ENCODE results near the gene FAM50B.

Gene FAM50B

DNA sequence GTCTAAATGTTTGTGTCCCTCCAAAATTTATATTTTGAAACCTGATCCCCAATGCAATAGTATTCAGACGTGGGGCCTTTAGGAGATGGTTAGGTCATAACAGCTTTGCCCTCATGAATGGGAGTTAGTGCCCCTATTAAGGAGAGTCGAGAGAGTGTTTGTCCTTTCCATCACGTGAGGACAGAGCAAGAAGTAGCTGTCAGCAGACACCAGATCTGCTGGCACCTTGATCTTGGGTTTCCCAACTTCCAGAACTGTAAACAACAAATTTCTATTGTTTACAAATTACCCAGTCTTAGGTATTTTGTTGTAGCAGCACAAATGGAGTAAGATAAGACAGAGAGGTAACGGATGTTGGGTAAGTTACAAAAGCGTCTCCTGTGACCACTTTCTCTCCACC, 46.6 kb downstream of the FAM50B start:
- no peaks in the 10 kb centered on the region for H3K36me3 ChIP-seq (ENCODE audit: insufficient read depth, low read length)
- no peaks in the 10 kb centered on the region for H3K4me1 ChIP-seq (ENCODE audit: control insufficient read depth, insufficient read depth, low read length, unreplicated experiment)
- H3K27ac ChIP-seq (ENCODE audit: low read depth, low read length) = no peak overlapping the region
- no peak overlapping the region for H3K4me3 ChIP-seq (ENCODE audit: low read depth, low read length)
- no peak overlapping the region for H2AFZ ChIP-seq (ENCODE audit: low read length, unreplicated experiment)
- no peaks in the 10 kb centered on the region for H3K27me3 ChIP-seq (ENCODE audit: insufficient read depth, low read length)
- no peaks in the 10 kb centered on the region for H3K79me2 ChIP-seq (ENCODE audit: control insufficient read depth, insufficient read depth, low read length, unreplicated experiment)

DNA sequence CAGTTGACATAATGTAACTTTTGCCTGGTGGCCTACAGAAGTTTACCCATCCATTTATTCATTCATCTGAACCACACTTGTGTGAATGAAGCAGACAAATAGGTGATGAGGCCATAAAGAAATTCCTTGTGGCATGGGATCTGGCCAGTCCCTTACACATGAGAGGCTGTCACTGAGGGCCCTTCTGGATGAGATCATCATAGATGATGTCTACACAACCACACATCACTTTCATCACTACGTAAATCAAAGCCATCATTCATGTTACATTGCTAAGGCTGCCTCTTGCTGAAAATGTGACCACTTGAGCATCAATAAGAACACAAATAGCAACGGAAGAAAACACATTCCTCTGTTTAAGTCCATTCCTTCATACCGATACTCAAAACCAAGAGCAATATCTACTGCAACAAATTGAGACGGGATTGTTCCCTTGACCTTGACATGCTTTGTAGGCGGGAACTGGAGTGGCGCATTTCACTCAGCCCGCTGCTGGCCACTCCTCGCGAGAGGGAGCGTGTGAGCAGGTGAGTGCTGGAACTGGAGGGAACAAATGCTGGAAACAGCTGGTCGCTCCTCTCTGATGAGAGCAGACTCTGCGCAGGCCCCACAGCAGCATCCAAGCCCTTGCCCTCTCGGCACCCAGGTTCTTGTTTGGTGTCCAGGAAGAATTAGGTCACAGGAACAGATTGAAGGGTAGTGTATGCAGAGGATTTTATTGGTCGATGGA, 49.3 kb downstream of the FAM50B start:
- Histone ChIP-seq H3K79me2 (ENCODE audit: control insufficient read depth, insufficient read depth, low read length, unreplicated experiment) (no peaks in the 10 kb centered on the region), H3K36me3 (ENCODE audit: insufficient read depth, low read length) (no peaks in the 10 kb centered on the region), H3K4me1 (ENCODE audit: control insufficient read depth, insufficient read depth, low read length, unreplicated experiment) (no peaks in the 10 kb centered on the region), H2AFZ (ENCODE audit: low read length, unreplicated experiment) (no peak overlapping the region), H3K27ac (ENCODE audit: low read depth, low read length) (no peak overlapping the region), H3K4me3 (ENCODE audit: low read depth, low read length) (no peak overlapping the region), H3K27me3 (ENCODE audit: insufficient read depth, low read length) (no peaks in the 10 kb centered on the region)

DNA sequence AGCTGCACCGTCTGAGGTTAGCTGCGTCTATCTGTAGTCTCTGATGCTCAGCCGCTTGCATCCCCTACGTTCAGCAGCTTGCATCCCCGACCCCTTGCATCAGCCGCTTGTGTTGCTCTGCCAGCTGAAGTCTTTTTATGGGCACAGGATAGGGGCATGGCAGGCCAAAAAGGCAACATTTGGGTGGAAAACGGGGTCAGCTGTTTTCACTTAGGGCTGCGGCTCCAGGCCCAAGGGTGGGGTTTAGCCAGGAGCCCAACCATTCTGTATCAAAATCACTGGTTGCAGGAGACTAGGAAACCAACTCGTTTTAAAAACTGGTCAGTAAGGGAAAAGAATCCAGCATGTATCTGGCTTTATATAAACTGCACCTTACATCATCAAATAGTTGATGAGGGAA, 49.9 kb downstream of the FAM50B start:
- Histone ChIP-seq H2AFZ (ENCODE audit: low read length, unreplicated experiment) (no peak overlapping the region), H3K4me1 (ENCODE audit: control insufficient read depth, insufficient read depth, low read length, unreplicated experiment) (no peaks in the 10 kb centered on the region), H3K27ac (ENCODE audit: low read depth, low read length) (no peak overlapping the region), H3K27me3 (ENCODE audit: insufficient read depth, low read length) (no peaks in the 10 kb centered on the region), H3K79me2 (ENCODE audit: control insufficient read depth, insufficient read depth, low read length, unreplicated experiment) (no peaks in the 10 kb centered on the region), H3K4me3 (ENCODE audit: low read depth, low read length) (no peak overlapping the region), H3K36me3 (ENCODE audit: insufficient read depth, low read length) (no peaks in the 10 kb centered on the region)

DNA sequence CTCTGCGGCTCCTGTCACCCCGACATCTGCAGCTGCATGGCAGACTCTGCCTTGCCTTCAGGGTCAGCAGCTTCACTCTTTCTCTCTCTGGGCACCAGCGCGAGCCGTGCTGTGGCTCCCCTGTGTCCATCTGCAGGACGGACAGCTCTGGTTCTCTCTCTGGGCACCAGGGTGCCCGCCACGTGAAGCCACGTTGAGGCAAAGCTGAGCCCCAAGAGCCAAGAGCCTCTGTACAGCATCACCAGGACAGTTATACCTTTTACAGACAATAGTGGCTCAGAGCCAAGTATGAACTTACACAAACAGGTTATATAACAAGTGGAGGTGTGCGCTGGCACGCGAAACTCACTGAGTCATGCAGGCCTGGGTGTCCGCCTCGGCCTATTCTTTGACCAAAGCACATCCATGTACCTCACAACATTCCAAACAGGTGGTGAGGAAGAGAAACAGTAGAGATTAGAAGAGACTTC, 50.8 kb downstream of the FAM50B start:
- Histone ChIP-seq H2AFZ (ENCODE audit: low read length, unreplicated experiment) (no peak overlapping the region), H3K27ac (ENCODE audit: low read depth, low read length) (no peak overlapping the region), H3K79me2 (ENCODE audit: control insufficient read depth, insufficient read depth, low read length, unreplicated experiment) (no peaks in the 10 kb centered on the region), H3K27me3 (ENCODE audit: insufficient read depth, low read length) (no peaks in the 10 kb centered on the region), H3K36me3 (ENCODE audit: insufficient read depth, low read length) (no peaks in the 10 kb centered on the region), H3K4me3 (ENCODE audit: low read depth, low read length) (no peak overlapping the region), H3K4me1 (ENCODE audit: control insufficient read depth, insufficient read depth, low read length, unreplicated experiment) (no peaks in the 10 kb centered on the region)
